Gastroesophageal sphincter (tissue), 3 donors: Measurements from ENCODE around the gene ZNF236.

Source experiments
- CTCF ChIP-seq, 4 experiments: fragments of 200-600 bp in 2 of 4; fragments of 450-650 bp in 2 of 4; sonication (generic) in 1 of 4; IDR thresholded peaks; one replicate each; pipeline ENCODE4 v1.5.1; 2017 to 2019; ENCODE audit warnings: antibody characterized with exemption in 4 of 4, mild to moderate bottlenecking in 2 of 4, moderate library complexity in 2 of 4
- EP300 ChIP-seq: sonication (generic); formaldehyde crosslinking; IDR thresholded peaks from one replicate; pipeline ENCODE4 v1.6.1; 2017; ENCODE audit warnings: antibody characterized with exemption, mild to moderate bottlenecking
- POLR2A ChIP-seq, 2 donors: fragments of 450-650 bp; IDR thresholded peaks; one replicate each; pipeline ENCODE4 v1.6.1; 2017; ENCODE audit warnings: antibody characterized with exemption in 2 of 2, mild to moderate bottlenecking in 2 of 2, moderate library complexity in 1 of 2

- no peak for TF ChIP-seq CTCF (IDR thresholded peaks at IDR 0.05)
- no peak for TF ChIP-seq POLR2A (IDR thresholded peaks at IDR 0.05)
- no peak for TF ChIP-seq EP300
These were observed 37.4 kb downstream of the ZNF236 start for GRCh38 chr18:76859474-76860339.
